Measurements from ENCODE around the gene COA3. TPM values are rescaled to one million over a fixed set of nuclear protein-coding genes. Genes with fewer than 3 reads are reported as not detected.

COA3 gene
- total RNA-seq, 1 experiment from 2014 or later = 41.0 TPM

- intact Hi-C loops (cut with micrococcal nuclease) = no loop called here
- no peak within 1 kb of the TSS for H3K4me3 Mint-ChIP-seq (ENCODE audit: unreplicated experiment)
- ChIA-PET POLR2A (interaction anchor here (1.0 to 3.0 kb wide), 8 partner anchors 9 to 154 kb away, joined by 3 to 9 read pairs (median 6); partner anchors contain the start of gene RPL27), CTCF (interaction anchor here (0.6 to 5.0 kb wide), 9 partner anchors 10 to 153 kb away, joined by 3 to 60 read pairs (median 5); partner anchors contain the start of gene RPL27)
- H3K36me3 Mint-ChIP-seq (ENCODE audit: insufficient read depth, unreplicated experiment) = peaks cover 56% of the 10 kb centered on the region
- H3K9me3 Mint-ChIP-seq (ENCODE audit: unreplicated experiment) = no peaks in the 10 kb centered on the region
- BruUV-seq (replicated peaks) = no TSS peak
- H3K27me3 Mint-ChIP-seq (ENCODE audit: insufficient read depth, unreplicated experiment) = no peaks in the 10 kb centered on the region
- DNase-seq (ENCODE audit: unreplicated experiment) = no peak
- no peak within 1 kb of the TSS for H3K27ac Mint-ChIP-seq (ENCODE audit: low read depth, unreplicated experiment)
- TF ChIP-seq CTCF (IDR thresholded peaks at IDR 0.05; ENCODE audit: unreplicated experiment) = no peak
- H3K4me1 Mint-ChIP-seq (ENCODE audit: insufficient read depth, unreplicated experiment) = peaks cover 13% of the 10 kb centered on the region
These were observed 45.8 kb upstream of the COA3 start, which contains the start of gene AOC2 for GRCh38 chr17:42844271-42844670. AOC2 (plus strand) TSS chr17:42844580; CDS start chr17:42844627, 47 bp downstream.

- ChIA-PET POLR2A (interaction anchor here (0.7 to 3.0 kb wide), 7 partner anchors 8 to 154 kb away, joined by 3 to 11 read pairs (median 6); partner anchors contain the start of genes BECN1 and RPL27), CTCF (interaction anchor here (0.6 to 5.0 kb wide), 17 partner anchors 10 to 238 kb away, joined by 3 to 60 read pairs (median 4); partner anchors contain the start of genes PSME3 and RPL27)
- Mint-ChIP-seq H3K4me1 (ENCODE audit: insufficient read depth, unreplicated experiment) (peaks cover 13% of the 10 kb centered on the region), H3K27me3 (ENCODE audit: insufficient read depth, unreplicated experiment) (no peaks in the 10 kb centered on the region), H3K27ac (ENCODE audit: low read depth, unreplicated experiment) (no peak overlapping the region), H3K9me3 (ENCODE audit: unreplicated experiment) (no peaks in the 10 kb centered on the region), H3K4me3 (ENCODE audit: unreplicated experiment) (no peak overlapping the region), H3K36me3 (ENCODE audit: insufficient read depth, unreplicated experiment) (peaks cover 64% of the 10 kb centered on the region)
- peak; percentile 69 for DNase-seq (ENCODE audit: unreplicated experiment)
- intact Hi-C loops (cut with micrococcal nuclease) = loop anchor here (1.0 to 2.0 kb wide), 3 partner anchors 85 to 155 kb away; partner anchors contain the start of gene RPL27
- peak; percentile 61 for TF ChIP-seq CTCF (IDR thresholded peaks at IDR 0.05; ENCODE audit: unreplicated experiment)
- no TSS peak for BruUV-seq (replicated peaks)
These were observed 44.9 kb upstream of the COA3 start for GRCh38 chr17:42843358-42843934.

- H3K27ac Mint-ChIP-seq (ENCODE audit: low read depth, unreplicated experiment) = no peak overlapping the region
- TSS peak; percentile 27 for BruUV-seq (replicated peaks)
- DNase-seq (ENCODE audit: unreplicated experiment) = no peak
- no peaks in the 10 kb centered on the region for H3K9me3 Mint-ChIP-seq (ENCODE audit: unreplicated experiment)
- H3K4me3 Mint-ChIP-seq (ENCODE audit: unreplicated experiment) = no peak overlapping the region
- H3K27me3 Mint-ChIP-seq (ENCODE audit: insufficient read depth, unreplicated experiment) = no peaks in the 10 kb centered on the region
- ChIA-PET POLR2A (interaction anchor here (0.6 to 2.6 kb wide), 5 partner anchors 10 to 121 kb away, joined by 3 to 8 read pairs (median 3); no protein-coding TSS in a partner anchor), CTCF (interaction anchor here (0.6 to 5.0 kb wide), 10 partner anchors 9 to 160 kb away, joined by 3 to 60 read pairs (median 4); partner anchors contain the start of gene PSME3)
- peaks cover 13% of the 10 kb centered on the region for H3K4me1 Mint-ChIP-seq (ENCODE audit: insufficient read depth, unreplicated experiment)
- intact Hi-C loops (cut with micrococcal nuclease) = loop anchor here (2.0 kb wide), 1 partner anchor 87 kb away; no protein-coding TSS in a partner anchor
- TF ChIP-seq CTCF (IDR thresholded peaks at IDR 0.05; ENCODE audit: unreplicated experiment) = no peak
- H3K36me3 Mint-ChIP-seq (ENCODE audit: insufficient read depth, unreplicated experiment) = peaks cover 77% of the 10 kb centered on the region
These were observed 43.6 kb upstream of the COA3 start for GRCh38 chr17:42841975-42842685.

GRCh38 chr17:42835732-42836131, 37.2 kb upstream of the COA3 start:
- Mint-ChIP-seq H3K27me3 (ENCODE audit: insufficient read depth, unreplicated experiment) (no peaks in the 10 kb centered on the region), H3K36me3 (ENCODE audit: insufficient read depth, unreplicated experiment) (peaks cover 58% of the 10 kb centered on the region), H3K9me3 (ENCODE audit: unreplicated experiment) (no peaks in the 10 kb centered on the region), H3K27ac (ENCODE audit: low read depth, unreplicated experiment) (peak overlapping the region; percentile 99), H3K4me1 (ENCODE audit: insufficient read depth, unreplicated experiment) (peaks cover 25% of the 10 kb centered on the region), H3K4me3 (ENCODE audit: unreplicated experiment) (peak overlapping the region; percentile 96)
- no TSS peak for BruUV-seq (replicated peaks)
- no peak for TF ChIP-seq CTCF (IDR thresholded peaks at IDR 0.05; ENCODE audit: unreplicated experiment)
- CTCF ChIA-PET = interaction anchor here (0.6 to 3.8 kb wide), 6 partner anchors 12 to 190 kb away, joined by 3 to 18 read pairs (median 3); partner anchors contain the start of gene BECN1
- intact Hi-C loops (cut with micrococcal nuclease) = no loop called here
- DNase-seq (ENCODE audit: unreplicated experiment) = no peak
- POLR2A ChIA-PET = interaction anchor here (0.7 to 5.5 kb wide), 6 partner anchors 9 to 163 kb away, joined by 3 to 128 read pairs (median 6); partner anchors contain the start of genes AOC2, BECN1 and RPL27
